GM12872 (cell line): ENCODE measurements around the gene IL13RA1.

Experiments
- CTCF ChIP-seq: IDR thresholded peaks from 3 replicates; pipeline ENCODE4 v1.5.1; 2011; ENCODE audit warnings: low read depth, mild to moderate bottlenecking, low read length, moderate library complexity; ENCODE audit not compliant: insufficient read depth

The IL13RA1 gene

GRCh38 chrX:118802857-118803256, 75.5 kb downstream of the IL13RA1 start:
- TF ChIP-seq CTCF, result no peak

- peak; percentile 62 for TF ChIP-seq CTCF
Observed at GRCh38 chrX:118807151-118808017, 80.0 kb downstream of the IL13RA1 start.

- TF ChIP-seq CTCF, result no peak
Observed at GRCh38 chrX:118823263-118824172, 96.1 kb downstream of the IL13RA1 start, which contains the start of gene ZCCHC12. Gene ZCCHC12 (plus strand): TSS chrX:118823824. CDS start chrX:118825245, 1,421 bp downstream.

- no peak for TF ChIP-seq CTCF
Observed at GRCh38 chrX:118824173-118824730, 96.8 kb downstream of the IL13RA1 start.

GRCh38 chrX:118825227-118825626, 97.8 kb downstream of the IL13RA1 start:
- no peak for TF ChIP-seq CTCF

- TF ChIP-seq CTCF, result peak; percentile 52
Observed at GRCh38 chrX:118839334-118839958, 112.0 kb downstream of the IL13RA1 start.
